Osteocyte (in vitro differentiated cells): ENCODE measurements around the gene BICD1. TPM values are rescaled to one million over a fixed set of nuclear protein-coding genes. Genes with fewer than 3 reads are reported as not detected.

Source experiments
- DNase-seq: peaks from one replicate; pipeline ENCODE4 v3.0.0; 2021; ENCODE audit warnings: mixed read lengths; ENCODE audit not compliant: unreplicated experiment; ENCODE audit errors: extremely low spot score
- H3K27ac Mint-ChIP-seq: one replicate; pipeline ENCODE4 v1.8.0; 2021; ENCODE audit warnings: mild to moderate bottlenecking, mixed read lengths; ENCODE audit not compliant: unreplicated experiment
- H3K27me3 Mint-ChIP-seq: one replicate; pipeline ENCODE4 v1.8.0; 2021; ENCODE audit warnings: mixed read lengths; ENCODE audit not compliant: unreplicated experiment
- H3K36me3 Mint-ChIP-seq: one replicate; pipeline ENCODE4 v1.8.0; 2021; ENCODE audit warnings: mixed read lengths; ENCODE audit not compliant: unreplicated experiment
- H3K4me1 Mint-ChIP-seq: one replicate; pipeline ENCODE4 v1.8.0; 2021; ENCODE audit warnings: mixed read lengths; ENCODE audit not compliant: unreplicated experiment
- H3K4me3 Mint-ChIP-seq: one replicate; pipeline ENCODE4 v1.8.0; 2021; ENCODE audit warnings: mild to moderate bottlenecking, moderate library complexity, mixed read lengths; ENCODE audit not compliant: unreplicated experiment
- H3K9me3 Mint-ChIP-seq: one replicate; pipeline ENCODE4 v1.8.0; 2021; ENCODE audit warnings: mixed read lengths; ENCODE audit not compliant: unreplicated experiment
- CTCF ChIP-seq: fragments of 200-600 bp; sonication (generic); IDR thresholded peaks from 2 replicates; pipeline ENCODE4 v1.5.0; 2021; ENCODE audit warnings: antibody characterized with exemption, mild to moderate bottlenecking, moderate library complexity
- total RNA-seq: library from RNA; stranded (reverse); gene quantifications from 2 replicates; pipeline ENCODE4 v1.2.1, GENCODE V29; 2021

Gene BICD1
- total RNA-seq, 1 donor from 2014 or later = 47.6 TPM

- no peaks in the 10 kb centered on the region for H3K9me3 Mint-ChIP-seq
- peak overlapping the region; percentile 94 for H3K27ac Mint-ChIP-seq
- DNase-seq = no peak
- no peak for TF ChIP-seq CTCF
- H3K4me1 Mint-ChIP-seq = peaks cover 39% of the 10 kb centered on the region
- no peaks in the 10 kb centered on the region for H3K27me3 Mint-ChIP-seq
- peak overlapping the region; percentile 97 for H3K4me3 Mint-ChIP-seq
- H3K36me3 Mint-ChIP-seq = peaks cover 5% of the 10 kb centered on the region
These were observed 966 bp downstream of the BICD1 start for GRCh38 chr12:32107359-32108267.

- no peak for DNase-seq
- H3K27me3 Mint-ChIP-seq = no peaks in the 10 kb centered on the region
- H3K27ac Mint-ChIP-seq = no peak overlapping the region
- no peaks in the 10 kb centered on the region for H3K9me3 Mint-ChIP-seq
- no peak for TF ChIP-seq CTCF
- H3K36me3 Mint-ChIP-seq = peaks cover 9% of the 10 kb centered on the region
- H3K4me1 Mint-ChIP-seq = peaks cover 37% of the 10 kb centered on the region
- H3K4me3 Mint-ChIP-seq = peak overlapping the region; percentile 97
These were observed 2.1 kb downstream of the BICD1 start for GRCh38 chr12:32108787-32109186.

GRCh38 chr12:32110417-32110816 is 3.8 kb downstream of the BICD1 start:
- Mint-ChIP-seq H3K27me3 (no peaks in the 10 kb centered on the region), H3K36me3 (peaks cover 9% of the 10 kb centered on the region), H3K9me3 (no peaks in the 10 kb centered on the region), H3K4me3 (no peak overlapping the region), H3K27ac (no peak overlapping the region), H3K4me1 (peaks cover 43% of the 10 kb centered on the region)
- no peak for TF ChIP-seq CTCF
- DNase-seq = no peak

- H3K9me3 Mint-ChIP-seq = no peaks in the 10 kb centered on the region
- H3K4me1 Mint-ChIP-seq = peaks cover 45% of the 10 kb centered on the region
- peak overlapping the region; percentile 27 for H3K27ac Mint-ChIP-seq
These were observed 4.3 kb downstream of the BICD1 start for GRCh38 chr12:32110942-32111341.

More at GRCh38 chr12:32110942-32111341, 4.3 kb downstream of the BICD1 start:
- no peak for TF ChIP-seq CTCF
- Mint-ChIP-seq H3K4me3 (no peak overlapping the region), H3K27me3 (no peaks in the 10 kb centered on the region), H3K36me3 (peaks cover 9% of the 10 kb centered on the region)
- DNase-seq = no peak
